Prostate gland (tissue), 2 donors: ENCODE results near the gene INPP5K.

Source experiments
- CTCF ChIP-seq, 4 experiments: fragments of 200-600 bp in 2 of 4; fragments of 450-650 bp in 2 of 4; sonication (generic) in 2 of 4; IDR thresholded peaks; 1 replicate in 3 of 4; 2 replicates in 1 of 4; pipeline ENCODE4 v1.5.1; 2016 to 2019; ENCODE audit warnings: antibody characterized with exemption in 4 of 4, mild to moderate bottlenecking in 2 of 4, moderate library complexity in 2 of 4
- POLR2A ChIP-seq: fragments of 450-650 bp; IDR thresholded peaks from one replicate; pipeline ENCODE4 v1.6.1; 2016; ENCODE audit warnings: antibody characterized with exemption, mild to moderate bottlenecking

DNA sequence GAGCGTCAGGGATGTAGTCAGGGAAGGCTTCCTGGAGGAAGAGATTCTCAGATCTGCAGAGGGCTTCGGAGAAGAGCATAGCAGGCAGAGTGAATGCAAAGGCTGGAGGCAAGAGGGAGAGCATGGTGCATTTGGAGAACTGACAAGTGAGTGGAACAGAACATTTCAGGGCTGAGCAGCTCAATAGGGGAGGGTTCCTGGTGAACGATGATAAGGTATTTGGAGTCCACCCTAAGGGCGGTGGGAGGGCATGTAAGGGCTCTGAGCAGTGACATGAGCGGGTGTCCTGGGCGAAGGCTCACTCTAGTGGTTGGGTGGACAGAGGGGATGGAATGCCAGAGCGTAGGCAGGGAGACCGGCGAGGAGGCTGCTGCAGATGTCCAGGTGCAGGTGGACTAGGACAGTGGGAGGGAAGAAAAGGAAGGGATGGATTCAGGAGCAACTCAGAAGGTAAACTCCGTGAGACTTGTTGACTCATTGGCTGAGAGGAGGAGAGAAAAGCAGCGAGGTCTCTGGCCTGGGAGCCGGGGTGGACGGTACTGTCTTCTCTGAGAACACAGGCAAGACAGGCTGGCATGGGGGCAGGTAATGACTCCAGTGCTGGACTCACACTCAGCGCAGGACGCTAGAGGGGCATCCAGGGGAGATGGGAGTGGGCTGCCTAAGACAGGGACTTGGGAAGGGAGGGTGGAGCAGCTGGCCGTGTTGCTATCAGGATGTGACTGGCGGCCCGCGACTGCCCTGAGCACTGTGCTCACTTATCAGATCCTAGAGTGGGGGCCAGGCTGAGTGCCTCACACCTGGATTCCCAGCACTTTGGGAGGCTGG lies 47.6 kb upstream of the INPP5K start:
- TF ChIP-seq POLR2A: no peak
- no peak for TF ChIP-seq CTCF (IDR thresholded peaks at IDR 0.05)
